Mucosa of descending colon (tissue), 3 donors: ENCODE results near the gene OR2T1. TPM values are rescaled to one million over a fixed set of nuclear protein-coding genes. Genes with fewer than 3 reads are reported as not detected.

Source experiments
- ATAC-seq: fragments of 200-7000 bp; cut with Tn5 transposase; one replicate; pipeline ENCODE4 v1.9.1; 2020; ENCODE audit warnings: mild to moderate bottlenecking, moderate library complexity
- DNase-seq, 3 donors: peaks; one replicate each; pipeline ENCODE4 v3.0.0-alpha.2; 2020
- H3K36me3 ChIP-seq: fragments of 200-600 bp; one replicate; pipeline ENCODE4 v1.8.0; 2021; ENCODE audit warnings: low read depth, mild to moderate bottlenecking
- H3K4me1 ChIP-seq: fragments of 200-600 bp; one replicate; pipeline ENCODE4 v1.8.0; 2021; ENCODE audit warnings: low read depth, mild to moderate bottlenecking
- H3K4me3 ChIP-seq: fragments of 200-600 bp; one replicate; pipeline ENCODE4 v1.8.0; 2021; ENCODE audit warnings: mild to moderate bottlenecking
- H3K9me3 ChIP-seq: fragments of 200-600 bp; one replicate; pipeline ENCODE4 v1.8.0; 2021; ENCODE audit warnings: mild to moderate bottlenecking
- CTCF ChIP-seq: fragments of 200-600 bp; IDR thresholded peaks from one replicate; pipeline ENCODE4 v1.8.0; 2022; ENCODE audit warnings: antibody characterized with exemption, mild to moderate bottlenecking
- intact Hi-C, 2 donors: fragments of 100-400 bp; cut with DNase I in 1 of 2; cut with micrococcal nuclease in 1 of 2; formaldehyde crosslinking; loops; one replicate each; pipeline versions ENCODE4 v1.11.0 to v1.11.1; 2022; cut with DNase I, micrococcal nuclease
- long read RNA-seq, 2 donors: library from polyadenylated mRNA; unstranded; transcript quantifications; one replicate each; pipeline ENCODE4 v2.0.0, GENCODE V29; 2019 to 2021
- total RNA-seq, 3 donors: library from RNA; stranded (reverse); fragmentation: NEBNext Ultra II Directional in 2 of 3; extraction: Animal tissue kit (Norgen Biotek cat#: 25700) in 2 of 3; gene quantifications; one replicate each; pipeline versions ENCODE4 v1.2.1 to v1.2.4, GENCODE V29; 2021 to 2023
- donor health status: DM: no; HTN: no; CAD: no; lungs with moderate emphysema.
- donor health status: DM: no; HTN: no; CAD: no.
- donor health status: DM: no; HTN: yes; CAD: no.

Gene OR2T1
- not detected for total RNA-seq
- long read RNA-seq, donor 1: 0 reads
- long read RNA-seq, donor 2: 0 reads

- intact Hi-C loops: no loop called here
- H3K36me3 ChIP-seq: no peaks in the 10 kb centered on the region
- ATAC-seq: no peak
- H3K9me3 ChIP-seq: peaks cover 31% of the 10 kb centered on the region
- no peaks in the 10 kb centered on the region for H3K4me1 ChIP-seq
- no peak within 1 kb of the TSS for H3K4me3 ChIP-seq
- no peak for DNase-seq
- no peak for TF ChIP-seq CTCF
Measured at GRCh38 chr1:248402748-248403147, at the start of gene OR2T1. TSS of gene OR2T1 (plus strand) at chr1:248403048. CDS start at chr1:248406148, 3,100 bp downstream.

GRCh38 chr1:248359415-248359814 lies 43.4 kb upstream of the OR2T1 start:
- intact Hi-C loops: no loop called here
- no peak for DNase-seq
- TF ChIP-seq CTCF: no peak
- peaks cover 14% of the 10 kb centered on the region for H3K9me3 ChIP-seq
- no peaks in the 10 kb centered on the region for H3K36me3 ChIP-seq
- no peaks in the 10 kb centered on the region for H3K4me1 ChIP-seq
- H3K4me3 ChIP-seq: no peak overlapping the region
- no peak for ATAC-seq

- H3K36me3 ChIP-seq: no peaks in the 10 kb centered on the region
- no peaks in the 10 kb centered on the region for H3K4me1 ChIP-seq
- no peak within 1 kb of the TSS for H3K4me3 ChIP-seq
- ATAC-seq (no peak), DNase-seq (no peak)
- peaks cover 25% of the 10 kb centered on the region for H3K9me3 ChIP-seq
- intact Hi-C loops: no loop called here
- TF ChIP-seq CTCF: no peak
Measured at GRCh38 chr1:248361121-248361715, 41.6 kb upstream of the OR2T1 start, which contains the start of gene OR2T4. TSS of gene OR2T4 (plus strand) at chr1:248361665. CDS start at chr1:248361665, 0 bp downstream.

- intact Hi-C loops: no loop called here
- Histone ChIP-seq H3K36me3 (no peaks in the 10 kb centered on the region), H3K9me3 (peaks cover 44% of the 10 kb centered on the region), H3K4me3 (no peak overlapping the region), H3K4me1 (no peaks in the 10 kb centered on the region)
- TF ChIP-seq CTCF: no peak
- no peak for DNase-seq
- ATAC-seq: no peak
Measured at GRCh38 chr1:248366609-248367008, 36.2 kb upstream of the OR2T1 start.

GRCh38 chr1:248372394-248372793 lies 30.5 kb upstream of the OR2T1 start:
- ATAC-seq: no peak
- no peak for DNase-seq
- Histone ChIP-seq H3K4me3 (no peak overlapping the region), H3K36me3 (no peaks in the 10 kb centered on the region), H3K4me1 (no peaks in the 10 kb centered on the region), H3K9me3 (peaks cover 39% of the 10 kb centered on the region)
- no peak for TF ChIP-seq CTCF
- intact Hi-C loops: no loop called here
